LoVo (cell line): Measurements from ENCODE around the gene GRAPL.
"Not testable (repeated sequence)": the region's sequence is repeated elsewhere in the genome, so short reads cannot be mapped to it uniquely, and the experiment has no call there.

ENCODE experiments used
- DNase-seq: peaks from one replicate; pipeline ENCODE4 v3.0.0-alpha.2; 2016; ENCODE audit warnings: low spot score

The GRAPL gene

GRCh38 chr17:19188870-19189708, 61.7 kb downstream of the GRAPL start:
- DNase-seq: not testable (repeated sequence)

GRCh38 chr17:19189781-19190405, 62.5 kb downstream of the GRAPL start:
- DNase-seq: not testable (repeated sequence)

- DNase-seq: not testable (repeated sequence)
These were observed 69.2 kb downstream of the GRAPL start for GRCh38 chr17:19196382-19197204.

GRCh38 chr17:19202448-19202847, 75.1 kb downstream of the GRAPL start:
- DNase-seq: not testable (repeated sequence)

- DNase-seq: not testable (repeated sequence)
These were observed 76.0 kb downstream of the GRAPL start for GRCh38 chr17:19203429-19203828.
